HG03064 (cell line): ENCODE data around the gene ANKRD29.

Source experiments
- ATAC-seq: cut with Tn5 transposase; IDR thresholded peaks from one replicate; pipeline ENCODE4 v1.9.1; 2021; ENCODE audit warnings: low read depth; ENCODE audit not compliant: unreplicated experiment

Gene ANKRD29, protein sequence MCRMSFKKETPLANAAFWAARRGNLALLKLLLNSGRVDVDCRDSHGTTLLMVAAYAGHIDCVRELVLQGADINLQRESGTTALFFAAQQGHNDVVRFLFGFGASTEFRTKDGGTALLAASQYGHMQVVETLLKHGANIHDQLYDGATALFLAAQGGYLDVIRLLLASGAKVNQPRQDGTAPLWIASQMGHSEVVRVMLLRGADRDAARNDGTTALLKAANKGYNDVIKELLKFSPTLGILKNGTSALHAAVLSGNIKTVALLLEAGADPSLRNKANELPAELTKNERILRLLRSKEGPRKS

GRCh38 chr18:23662309-23663263 lies at the start of gene ANKRD29:
Gene ANKRD29, minus strand, starts transcription at chr18:23662911. Its CDS starts 181 bp downstream, at chr18:23662730.
- ATAC-seq, result no peak

DNA sequence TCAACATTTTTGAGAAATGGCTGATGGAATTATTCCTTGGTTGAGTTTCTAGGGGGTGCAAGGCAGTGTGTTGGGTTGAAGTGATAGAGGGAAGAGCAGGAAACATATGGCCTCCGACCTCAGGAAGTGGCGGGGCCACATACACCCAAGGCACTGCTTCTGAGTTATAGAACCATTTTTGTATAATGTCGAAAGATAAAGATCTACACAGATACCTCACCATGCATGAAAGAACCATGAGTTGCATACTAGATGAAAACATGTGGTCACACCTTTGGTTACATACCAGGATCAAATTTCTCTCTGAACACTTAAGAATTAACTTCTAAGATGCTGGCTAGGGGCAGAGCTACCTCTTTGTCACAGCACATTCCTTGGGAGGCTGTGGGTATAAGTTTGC lies 49.7 kb upstream of the ANKRD29 start:
- no peak for ATAC-seq

DNA sequence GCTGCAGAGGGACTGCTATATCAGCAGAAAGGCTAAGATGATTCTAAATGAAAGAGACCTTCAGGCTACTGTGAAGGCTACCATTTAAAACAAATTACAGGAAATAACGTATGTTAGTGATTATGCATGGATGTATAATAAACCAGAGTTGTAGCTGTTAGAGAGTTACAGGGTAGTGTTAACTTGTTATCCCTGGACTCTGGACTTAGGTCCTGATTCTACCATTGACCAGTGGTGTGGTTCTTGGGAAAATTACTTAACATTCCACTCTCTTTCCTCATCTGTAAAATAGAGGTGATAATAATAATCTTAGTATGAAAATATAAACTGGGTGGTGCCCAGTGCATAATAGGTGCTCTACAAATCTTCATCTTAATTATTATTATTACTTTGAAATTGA lies 48.7 kb upstream of the ANKRD29 start:
- ATAC-seq, result no peak

DNA sequence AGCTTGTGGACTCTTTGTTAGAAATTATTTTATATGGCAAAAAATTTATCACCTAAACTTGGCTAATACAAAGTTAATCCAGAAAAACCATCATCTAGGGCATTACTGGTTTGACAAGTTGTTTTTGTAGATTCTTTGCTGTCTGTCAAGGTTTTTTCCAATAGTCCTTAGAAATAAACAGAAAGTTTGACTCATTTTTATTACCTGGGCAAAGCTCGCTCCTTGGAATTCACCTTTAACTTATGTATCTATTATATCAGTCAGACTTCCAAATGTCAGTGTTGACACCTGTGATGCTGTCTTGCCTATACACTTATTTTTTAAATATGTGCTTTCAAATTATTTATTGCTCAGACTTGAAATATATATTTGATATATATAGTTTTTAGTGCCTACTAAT lies 48.2 kb upstream of the ANKRD29 start:
- ATAC-seq, result no peak

GRCh38 chr18:23710068-23710527 lies 47.4 kb upstream of the ANKRD29 start:
- ATAC-seq, result no peak

DNA sequence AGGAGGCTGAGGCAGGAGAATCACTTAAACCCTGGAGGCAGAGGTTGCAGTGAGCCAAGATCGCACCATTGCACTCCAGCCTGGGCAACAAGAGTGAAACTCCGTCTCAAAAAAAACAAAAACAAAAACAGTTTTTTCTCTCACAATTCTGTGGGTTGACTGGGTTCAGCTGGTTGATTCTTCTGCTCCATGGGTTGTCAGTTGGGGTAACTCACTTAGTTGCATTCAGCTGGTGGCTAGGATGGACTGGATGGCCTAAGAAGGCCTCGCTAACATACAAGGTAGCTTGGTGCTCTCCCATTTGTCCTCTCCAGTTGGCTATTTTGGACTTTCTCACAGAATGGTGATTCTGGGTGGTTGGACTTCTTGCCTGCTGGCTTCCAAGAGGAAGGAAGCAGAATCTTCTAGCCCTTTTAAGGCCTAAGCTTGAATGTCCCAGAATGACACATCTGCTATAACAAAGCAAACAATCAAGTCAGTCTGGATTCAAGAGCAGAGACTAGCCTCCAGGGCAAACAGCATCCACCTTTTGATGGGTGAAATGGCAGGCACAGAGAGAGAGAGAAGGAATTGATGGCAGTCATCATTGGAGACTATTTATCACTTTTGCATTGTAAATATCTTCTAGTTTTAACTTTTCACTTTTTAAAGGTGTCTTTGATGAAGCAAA lies 44.4 kb upstream of the ANKRD29 start:
- no peak for ATAC-seq

GRCh38 chr18:23704806-23705205 lies 42.1 kb upstream of the ANKRD29 start:
- ATAC-seq, result no peak

DNA sequence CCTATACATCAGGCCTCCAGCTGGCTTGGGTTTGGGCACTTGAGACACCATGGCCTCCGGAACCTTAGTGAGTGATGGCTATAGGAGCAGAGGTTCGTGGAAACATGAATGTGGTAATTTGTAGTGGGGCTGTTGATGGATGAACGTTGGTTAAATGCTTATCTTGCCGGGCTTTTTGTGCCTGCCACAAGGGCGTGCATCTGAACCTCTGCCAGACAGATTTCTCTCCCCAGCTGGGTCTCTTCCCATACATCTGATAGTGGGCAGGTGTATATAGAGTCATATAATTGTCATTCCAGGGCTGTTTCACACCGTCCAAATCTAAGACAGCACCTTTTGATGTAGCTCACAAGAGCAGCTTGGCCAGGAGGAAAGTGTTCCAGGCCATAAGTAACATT lies 41.3 kb upstream of the ANKRD29 start:
- no peak for ATAC-seq

- no peak for ATAC-seq
Measured at GRCh38 chr18:23703057-23703986, 40.6 kb upstream of the ANKRD29 start.

DNA sequence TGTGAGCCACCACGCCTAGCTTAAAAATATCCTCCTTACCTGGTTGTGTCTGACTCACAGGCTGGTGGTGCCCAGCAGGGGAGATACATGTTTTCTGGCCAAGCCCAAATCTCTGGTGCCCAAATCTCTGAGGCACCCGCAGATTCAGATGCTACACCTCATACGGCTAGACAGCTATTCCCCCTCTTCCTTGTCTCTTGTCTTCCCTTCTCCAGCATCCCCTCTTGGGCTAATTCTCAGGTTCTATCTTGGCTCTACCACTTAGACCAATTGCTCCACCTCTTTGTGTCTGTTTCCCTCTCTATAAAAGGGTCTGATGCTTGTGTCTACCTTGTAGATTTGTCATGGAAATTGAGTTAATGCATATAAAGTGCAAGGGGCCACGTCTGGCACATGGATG lies 39.9 kb upstream of the ANKRD29 start:
- no peak for ATAC-seq

GRCh38 chr18:23701544-23702064 lies 38.9 kb upstream of the ANKRD29 start:
- ATAC-seq, result no peak

DNA sequence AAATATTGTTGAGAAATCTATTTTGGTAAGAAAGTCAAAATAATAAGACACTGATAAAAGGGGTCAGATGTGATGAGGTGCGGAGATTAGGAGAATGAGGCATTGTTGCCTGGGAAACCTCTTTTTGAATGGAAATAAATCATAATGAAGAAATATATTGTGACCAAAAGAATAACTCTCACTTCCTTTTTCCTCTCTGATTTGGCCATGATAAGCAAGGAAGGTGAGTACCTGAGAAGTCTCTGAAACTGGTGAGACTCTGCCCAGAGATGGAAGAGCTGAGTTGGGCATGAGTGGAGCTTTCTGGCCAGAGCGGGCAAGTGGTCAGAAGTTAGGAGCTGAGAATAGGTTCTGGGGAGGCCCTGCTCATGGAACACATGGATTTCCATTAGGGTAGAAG lies 38.3 kb upstream of the ANKRD29 start:
- no peak for ATAC-seq

DNA sequence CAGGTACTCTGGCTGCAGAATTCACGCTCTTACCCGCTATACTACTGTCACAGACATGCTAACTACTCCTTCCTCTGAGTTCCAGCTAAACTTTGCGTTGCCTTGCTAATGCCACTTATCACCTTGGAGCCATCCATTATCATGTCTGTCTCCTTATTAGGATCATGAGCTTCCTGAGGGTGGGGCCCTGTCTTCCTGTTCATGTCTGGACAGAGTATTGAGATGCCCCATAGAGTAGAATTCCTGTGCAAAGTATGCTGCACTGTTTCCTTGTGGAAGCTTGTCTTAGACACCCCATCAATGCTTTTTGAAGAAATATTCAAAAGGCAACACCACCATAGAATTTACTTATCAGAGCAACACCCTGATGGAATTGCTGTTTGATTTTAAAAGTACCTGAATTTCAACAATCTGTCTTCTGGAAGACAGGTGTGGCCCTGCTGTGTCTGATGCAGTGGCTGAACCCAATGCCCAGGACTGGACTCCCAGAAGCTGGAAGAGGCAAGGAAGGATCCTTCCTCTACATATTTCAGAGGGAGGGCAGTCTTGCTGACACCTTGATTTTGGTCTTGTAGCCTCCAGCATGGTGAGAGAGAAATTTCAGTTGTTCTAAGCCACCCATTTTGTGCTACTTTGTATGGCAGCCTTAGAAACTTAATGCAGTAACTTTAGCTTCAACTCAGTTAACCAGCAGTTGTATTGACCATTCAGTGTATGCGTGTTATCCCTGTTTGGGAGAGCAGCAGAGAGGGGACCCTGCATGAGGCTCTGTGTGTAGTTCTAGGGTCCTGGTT lies 32.1 kb upstream of the ANKRD29 start:
- ATAC-seq, result no peak

- ATAC-seq, result no peak
Measured at GRCh38 chr18:23693846-23694245, 31.1 kb upstream of the ANKRD29 start.

DNA sequence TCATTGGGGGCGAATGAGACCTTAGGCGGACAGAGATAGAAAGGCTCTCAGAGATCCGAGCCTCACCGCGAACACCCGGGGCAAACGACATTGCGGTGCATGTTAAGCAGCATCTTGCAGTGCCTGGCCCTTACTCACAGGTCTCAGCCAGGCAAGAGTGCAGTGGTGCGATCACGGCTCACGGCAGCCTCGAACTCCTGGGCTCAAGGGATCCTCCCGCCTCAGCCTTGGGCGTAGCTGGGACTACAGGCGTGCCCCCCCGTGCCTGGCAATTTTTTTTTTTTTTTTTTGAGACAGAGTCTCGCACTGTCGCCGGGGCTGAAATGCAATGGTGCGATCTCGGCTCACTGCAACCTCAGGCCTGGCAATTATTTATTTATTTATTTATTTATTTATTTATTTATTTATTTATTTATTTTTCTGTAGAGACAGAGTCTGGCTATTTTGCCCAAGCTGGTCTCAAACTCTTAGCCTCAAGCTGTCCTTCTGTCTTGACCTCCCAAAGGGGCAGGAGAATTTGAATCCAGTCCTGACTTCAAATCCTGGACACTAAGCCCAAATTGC lies 27.9 kb upstream of the ANKRD29 start:
- no peak for ATAC-seq

- no peak for ATAC-seq
Measured at GRCh38 chr18:23689616-23690504, 27.1 kb upstream of the ANKRD29 start.

DNA sequence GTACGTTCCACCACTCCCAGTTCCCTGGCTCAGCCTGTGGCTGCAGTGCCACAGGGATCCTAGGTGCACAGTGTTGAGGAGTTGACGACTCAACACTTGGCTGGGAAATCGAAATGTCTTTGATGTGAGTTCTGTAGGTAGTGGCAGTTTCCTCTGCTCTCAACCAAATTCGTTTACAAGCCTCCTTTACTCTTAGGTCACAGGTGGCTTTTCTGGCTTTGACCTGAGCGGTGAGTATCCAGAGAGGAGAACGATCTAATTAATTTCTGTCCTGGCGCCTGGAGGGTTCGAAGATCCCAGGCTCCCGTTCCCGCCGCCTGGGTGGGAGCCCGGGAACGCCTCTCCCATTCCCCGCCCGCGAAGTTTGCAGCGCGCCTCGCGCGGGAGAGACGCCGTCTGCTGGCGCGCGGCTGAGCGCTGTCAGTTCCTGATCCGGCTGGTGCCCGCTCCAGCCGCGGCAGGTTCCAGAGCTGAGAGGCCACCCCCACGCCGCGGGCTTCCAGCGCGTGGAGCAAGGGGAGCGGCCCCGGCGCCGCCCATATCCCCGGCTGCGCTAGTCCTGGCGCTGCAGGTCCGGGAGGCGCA lies 26.4 kb upstream of the ANKRD29 start, which contains the start of gene LAMA3:
Gene LAMA3 (plus strand): TSS at position 423 of the 585 bp plus-strand sequence. CDS start 231 bp downstream, outside the sequence.
- ATAC-seq, result no peak
